Activated CD8-positive, alpha-beta memory T cell treated with anti-CD3 and anti-CD28 coated beads, Interleukin-2, amount 50 U/mL, for 1 hour (primary cell): ENCODE results near the gene CYB5R2.
"Not testable (repeated sequence)": the region's sequence is repeated elsewhere in the genome, so short reads cannot be mapped to it uniquely, and the experiment has no call there.

ENCODE experiments used
- DNase-seq: peaks from one replicate; pipeline ENCODE4 v3.0.0-alpha.2; 2020; ENCODE audit errors: extremely low read depth

CYB5R2 gene

DNA sequence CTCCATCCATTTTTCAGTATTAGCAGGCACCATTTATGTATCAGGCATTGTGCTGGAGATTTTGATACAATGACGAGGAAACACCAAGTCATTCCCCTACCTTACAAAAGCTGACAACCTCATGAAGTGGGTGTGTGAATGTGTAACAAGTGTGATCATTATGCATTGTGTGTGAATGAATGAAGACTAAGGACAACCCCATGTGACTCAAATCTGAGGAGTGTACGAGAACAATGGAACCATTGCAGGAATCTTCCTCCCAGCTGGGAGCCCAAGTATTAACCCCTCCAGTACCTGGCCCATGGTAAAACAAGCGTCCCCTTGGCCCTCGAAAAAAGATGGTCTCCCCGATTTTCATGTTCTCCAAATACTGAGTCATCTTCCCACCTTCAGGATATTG is 4.4 kb downstream of the CYB5R2 start:
- DNase-seq: no peak

DNA sequence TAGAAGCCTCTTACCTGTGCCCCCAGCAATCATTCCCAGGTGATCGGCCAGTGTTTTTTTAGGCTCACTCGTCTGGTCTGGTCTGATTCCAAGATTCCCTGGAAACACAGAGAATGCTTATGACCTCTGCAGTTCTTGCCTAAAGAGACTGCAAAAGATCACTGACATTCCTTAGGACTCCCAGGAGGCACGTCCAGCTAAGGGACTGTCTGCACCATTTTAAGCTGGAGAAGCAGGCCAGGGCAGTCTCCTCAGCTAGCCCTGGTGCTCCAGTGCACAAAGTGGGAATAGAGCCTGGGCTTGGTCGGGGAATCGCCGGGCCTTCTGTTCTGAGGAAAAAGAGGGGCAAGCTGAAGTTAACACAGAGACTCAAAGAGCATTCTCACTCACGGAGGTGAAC is 4.8 kb downstream of the CYB5R2 start:
- no peak for DNase-seq

- DNase-seq: no peak
Measured at GRCh38 chr11:7667460-7667859, 5.8 kb downstream of the CYB5R2 start.

- no peak for DNase-seq
Measured at GRCh38 chr11:7666292-7666866, 6.9 kb downstream of the CYB5R2 start.

DNA sequence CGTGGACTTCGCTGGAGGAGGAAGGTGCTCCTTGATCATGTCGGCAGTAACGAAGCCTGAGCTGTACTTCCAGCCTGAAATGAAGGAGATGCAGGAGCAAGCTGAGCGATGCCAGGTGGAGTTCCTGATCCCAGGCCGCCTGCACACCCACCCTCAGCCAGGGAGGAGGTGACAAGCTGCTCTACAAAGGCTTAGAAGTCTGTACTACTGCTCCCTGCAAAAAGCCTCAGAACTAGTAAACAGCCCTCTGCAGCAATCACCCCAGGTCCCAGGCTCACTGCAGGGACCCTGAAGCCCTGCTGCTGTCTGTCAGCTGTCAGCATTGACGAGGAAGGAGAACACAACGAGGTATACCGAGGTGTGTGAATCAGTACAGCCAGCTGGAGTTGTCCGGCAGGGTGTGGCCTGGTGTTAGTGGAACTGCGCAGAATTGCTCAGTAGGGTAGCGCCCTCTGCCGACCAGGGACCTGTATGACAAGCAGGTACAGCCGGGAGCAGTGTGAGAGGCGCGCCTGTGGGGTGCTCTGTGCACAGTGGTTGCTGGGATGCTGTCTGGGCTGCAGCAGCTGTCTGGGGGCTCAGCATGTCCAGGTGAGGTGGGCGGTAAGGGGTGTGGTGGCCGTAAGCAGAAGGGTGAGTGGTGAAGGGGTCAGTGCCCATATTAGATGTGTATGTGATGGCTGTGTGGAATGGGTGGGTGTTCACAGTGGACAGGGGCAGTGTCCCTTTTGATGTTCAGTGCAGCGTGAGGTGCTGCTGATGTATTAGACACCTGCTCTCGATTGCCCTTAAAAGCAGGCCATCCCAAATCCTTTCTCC is 7.6 kb downstream of the CYB5R2 start:
- DNase-seq: no peak

GRCh38 chr11:7664867-7665266 is 8.4 kb downstream of the CYB5R2 start:
- DNase-seq: no peak

- not testable (repeated sequence) for DNase-seq
Measured at GRCh38 chr11:7663531-7663930, 9.8 kb downstream of the CYB5R2 start.

DNA sequence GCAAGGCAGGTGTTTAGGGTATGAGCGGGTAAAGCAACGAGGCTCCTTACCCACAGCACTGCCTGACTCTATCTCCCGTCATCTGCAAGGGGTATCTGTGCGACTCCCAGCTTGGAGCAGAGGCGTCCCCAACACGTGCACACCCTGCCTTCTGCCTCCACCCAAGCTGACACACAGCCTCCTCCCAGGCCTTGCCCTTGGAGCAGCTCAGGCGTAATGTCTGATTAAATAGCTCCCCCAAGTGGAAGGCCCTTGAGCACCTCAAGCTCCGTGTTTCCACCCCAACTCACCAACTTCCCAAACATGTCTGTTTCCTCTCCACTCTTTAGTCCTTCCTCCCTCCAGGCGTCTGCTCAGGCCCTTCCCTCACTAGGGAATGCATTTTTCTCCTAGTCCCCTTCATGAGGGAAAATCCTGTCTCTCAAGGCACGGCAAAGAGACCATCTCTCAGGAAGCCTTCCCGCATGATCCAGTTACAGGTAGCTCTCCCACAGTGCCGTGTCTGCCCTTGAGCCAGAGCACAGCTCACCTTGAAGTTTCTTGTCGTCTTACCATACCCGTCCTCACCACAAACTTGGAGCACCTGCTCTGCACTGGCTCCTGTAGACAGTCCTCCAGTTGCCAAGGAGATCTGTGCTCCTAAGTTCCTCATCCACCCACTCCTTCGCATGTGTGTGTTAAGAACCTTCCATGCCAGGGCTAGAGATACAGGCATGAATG is 15.8 kb downstream of the CYB5R2 start:
- DNase-seq: no peak

- DNase-seq: no peak
Measured at GRCh38 chr11:7656704-7657103, 16.6 kb downstream of the CYB5R2 start.

- DNase-seq: no peak
Measured at GRCh38 chr11:7655253-7656217, 17.8 kb downstream of the CYB5R2 start.

DNA sequence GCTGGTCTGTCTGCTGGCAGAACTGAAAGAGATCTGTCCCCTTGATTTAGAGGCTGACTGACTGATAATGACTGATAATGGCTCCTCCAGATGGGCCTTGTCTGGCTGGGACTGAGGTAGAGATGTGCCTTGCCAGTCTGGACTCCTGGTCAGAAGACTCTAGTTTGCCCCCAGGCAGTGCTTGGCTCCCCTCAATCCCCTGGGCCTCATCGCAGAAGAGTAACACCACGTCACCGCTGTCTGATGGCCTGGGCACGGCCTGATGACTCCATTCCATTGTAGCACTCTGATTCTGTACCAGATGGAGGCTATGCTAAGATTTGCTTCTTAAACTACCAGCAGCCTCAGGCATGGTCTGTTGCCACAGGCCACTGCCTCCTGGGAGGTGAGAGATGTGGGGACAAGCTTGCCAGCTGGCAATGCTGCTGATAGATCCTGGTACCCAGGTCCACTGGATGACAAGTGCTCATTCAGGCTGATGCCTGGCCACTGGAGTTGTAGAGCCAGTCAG is 19.1 kb downstream of the CYB5R2 start:
- DNase-seq: no peak

DNA sequence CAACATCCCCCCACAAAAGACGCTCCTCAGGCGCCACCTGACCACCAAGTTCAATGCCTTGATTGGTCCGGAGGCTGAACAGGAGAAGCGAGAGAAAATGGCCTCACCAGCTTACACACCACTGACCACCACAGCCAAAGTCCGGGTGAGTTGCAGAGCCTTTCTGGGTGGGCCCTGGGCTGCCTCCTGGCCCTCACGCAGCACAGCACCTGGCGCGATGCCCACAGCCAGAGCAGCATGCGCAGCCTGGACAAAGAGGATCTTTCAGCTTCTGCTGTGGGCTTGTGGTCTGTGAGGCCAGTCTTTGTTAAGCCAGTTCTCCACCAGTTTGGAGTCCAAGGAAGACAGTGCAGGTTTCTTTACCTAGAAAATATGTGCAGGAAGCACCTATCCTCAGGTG is 21.6 kb downstream of the CYB5R2 start:
- no peak for DNase-seq

DNA sequence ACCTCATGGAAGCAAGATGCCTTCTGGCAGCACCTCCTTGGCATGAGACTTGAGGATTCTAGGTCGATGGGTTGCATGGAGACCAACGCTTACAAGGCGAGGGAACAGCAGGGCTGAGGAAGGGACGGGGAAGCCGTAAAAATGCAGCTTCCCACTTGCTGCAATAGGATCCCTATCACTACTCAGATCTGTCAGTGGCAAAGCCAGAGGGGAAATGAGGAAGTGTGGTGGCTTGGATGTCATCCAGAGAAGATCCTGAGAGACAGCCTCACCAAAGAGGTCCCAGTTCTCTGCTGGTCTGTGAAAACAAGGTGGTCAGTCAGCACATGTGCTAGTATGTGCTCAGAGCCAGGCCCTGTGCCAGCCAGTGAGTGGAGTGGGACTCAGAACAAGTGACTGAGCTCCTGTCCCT is 22.2 kb downstream of the CYB5R2 start:
- DNase-seq: no peak

GRCh38 chr11:7648264-7648663 is 25.0 kb downstream of the CYB5R2 start:
- DNase-seq: no peak

DNA sequence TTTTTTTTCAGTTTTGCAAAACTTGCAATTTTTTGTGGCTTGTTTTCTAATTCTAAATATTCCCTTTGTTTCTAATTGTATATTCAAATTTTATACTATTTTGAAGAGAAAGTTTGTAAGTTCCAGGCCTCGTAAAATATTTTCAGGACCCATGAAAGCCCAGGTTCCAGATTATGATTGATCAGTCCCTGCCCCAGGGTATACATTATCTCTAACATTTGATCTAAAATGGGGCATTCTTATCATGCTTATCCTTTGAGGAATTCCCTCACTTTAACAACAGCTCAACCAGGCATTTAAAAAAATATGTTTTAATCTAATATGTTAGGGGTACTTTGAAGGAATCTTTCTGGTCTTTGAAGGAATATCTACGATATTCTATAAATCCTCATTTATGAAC is 26.4 kb downstream of the CYB5R2 start:
- no peak for DNase-seq

GRCh38 chr11:7645206-7645605 is 28.1 kb downstream of the CYB5R2 start:
- DNase-seq: no peak

DNA sequence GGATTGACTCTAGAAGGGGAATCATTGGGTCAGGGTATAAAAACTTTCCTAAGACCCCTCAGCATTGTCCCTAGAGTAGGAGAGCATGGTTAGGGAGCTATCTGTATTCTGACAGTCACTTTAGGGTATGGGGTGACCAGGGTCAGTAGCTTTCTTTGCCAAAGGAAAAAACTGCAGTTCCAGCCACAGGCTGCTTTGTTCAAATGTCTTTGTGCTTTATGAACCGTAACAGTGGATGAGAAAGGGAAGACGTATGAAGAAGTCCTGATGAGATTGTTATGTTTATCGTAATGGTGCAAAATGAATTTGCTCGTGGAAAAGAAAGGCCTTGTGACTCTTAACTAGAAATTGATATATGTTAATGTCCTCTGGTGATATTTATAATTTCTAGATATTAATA is 30.0 kb downstream of the CYB5R2 start:
- no peak for DNase-seq

DNA sequence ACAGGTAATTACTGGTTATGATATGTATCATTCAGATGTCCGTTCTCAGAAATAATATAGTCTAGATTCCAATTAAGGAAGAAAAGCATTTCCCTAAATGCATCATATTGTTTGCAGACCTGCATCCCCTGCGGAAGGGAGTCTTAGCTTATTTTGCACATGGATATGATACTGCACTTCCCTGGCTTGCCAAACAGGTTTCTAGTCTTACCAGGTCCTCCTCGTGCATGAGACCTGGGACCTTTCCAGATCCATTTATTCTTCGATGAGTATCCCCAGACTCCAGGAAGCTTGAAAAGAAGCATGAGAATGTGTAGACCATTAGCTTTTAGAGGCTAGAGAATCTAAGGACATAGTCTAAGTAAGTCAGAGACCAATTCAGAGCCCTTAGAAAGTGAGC is 30.6 kb downstream of the CYB5R2 start:
- no peak for DNase-seq

- no peak for DNase-seq
Measured at GRCh38 chr11:7640816-7641215, 32.5 kb downstream of the CYB5R2 start.

DNA sequence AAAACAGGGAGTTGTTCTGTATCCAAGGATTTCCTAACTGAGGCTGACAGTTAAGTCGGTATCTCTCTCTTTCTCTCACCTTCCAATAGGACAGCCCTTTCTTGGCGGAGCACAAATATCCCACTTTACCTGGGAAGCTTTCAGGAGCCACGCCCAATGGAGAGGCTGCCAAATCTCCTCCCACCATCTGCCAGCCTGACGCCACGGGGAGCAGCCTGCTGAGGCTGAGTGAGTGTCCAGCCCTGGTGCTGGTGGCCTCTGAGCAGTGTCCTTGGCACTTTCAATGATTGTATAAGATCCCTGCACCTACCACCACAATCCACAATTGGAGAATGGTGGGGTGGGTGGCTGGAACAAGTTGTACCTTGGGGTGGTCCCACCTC is 33.7 kb downstream of the CYB5R2 start:
- DNase-seq: no peak
